Cardiac muscle cell (in vitro differentiated cells and primary cell): ENCODE results near the gene PKP3. TPM values are rescaled to one million over a fixed set of nuclear protein-coding genes. Genes with fewer than 3 reads are reported as not detected.

Source experiments
- DNase-seq, 2 donors: peaks; one replicate each; pipeline versions ENCODE4 v3.0.0 to v3.0.0-alpha.2; 2010 to 2017; ENCODE audit warnings: low read depth in 1 of 2, low spot score in 1 of 2
- H3K27ac ChIP-seq: fragments of 200-600 bp; sonication (generic); 2 replicates; pipeline ENCODE4 v1.5.1; 2016
- H3K27me3 ChIP-seq: fragments of 200-600 bp; sonication (generic); 2 replicates; pipeline ENCODE4 v1.6.0; 2016; ENCODE audit warnings: control low read depth
- H3K36me3 ChIP-seq: fragments of 200-600 bp; sonication (generic); 2 replicates; pipeline ENCODE4 v1.5.1; 2016; ENCODE audit warnings: control low read depth
- H3K4me1 ChIP-seq: fragments of 200-600 bp; sonication (generic); 2 replicates; pipeline ENCODE4 v1.8.1; 2017; ENCODE audit warnings: low read depth, mild to moderate bottlenecking, mixed run types
- H3K4me3 ChIP-seq: fragments of 200-600 bp; sonication (generic); 2 replicates; pipeline ENCODE4 v1.5.1; 2016; ENCODE audit warnings: mild to moderate bottlenecking
- H3K9me3 ChIP-seq: fragments of 200-600 bp; sonication (generic); 2 replicates; pipeline ENCODE4 v1.5.1; 2017; ENCODE audit warnings: low read depth, mild to moderate bottlenecking, control low read depth
- CTCF ChIP-seq: IDR thresholded peaks from 2 replicates; pipeline ENCODE4 v1.5.1; 2012; ENCODE audit warnings: low read depth, mild to moderate bottlenecking, low read length
- polyA plus RNA-seq: library from polyadenylated mRNA; unstranded; fragments of >200 nt; fragmentation: Nextera tagmentation; extraction: Ambion mirVana; gene quantifications from 2 replicates; pipeline ENCODE4 v1.2.1, GENCODE V29; 2016
- total RNA-seq: library from RNA; depleted of rRNA; stranded (reverse); fragments of >200 nt; gene quantifications from 2 replicates; pipeline ENCODE4 v1.2.3, GENCODE V29; 2016

PKP3 gene
- total and polyA plus RNA-seq, 2 experiments from 2014 or later: 0.09 to 0.57 TPM

- H3K27ac ChIP-seq: no peak overlapping the region
- no peaks in the 10 kb centered on the region for H3K27me3 ChIP-seq
- H3K4me3 ChIP-seq: no peak overlapping the region
- H3K9me3 ChIP-seq: no peaks in the 10 kb centered on the region
- DNase-seq: no peak
- H3K36me3 ChIP-seq: no peaks in the 10 kb centered on the region
- no peak for TF ChIP-seq CTCF
- H3K4me1 ChIP-seq: peaks cover 12% of the 10 kb centered on the region
These were observed 52.0 kb downstream of the PKP3 start for GRCh38 chr11:445765-446588.

- H3K36me3 ChIP-seq: no peaks in the 10 kb centered on the region
- TF ChIP-seq CTCF: no peak
- H3K27ac ChIP-seq: no peak overlapping the region
- DNase-seq: no peak
- no peak overlapping the region for H3K4me3 ChIP-seq
- H3K27me3 ChIP-seq: no peaks in the 10 kb centered on the region
- peaks cover 18% of the 10 kb centered on the region for H3K4me1 ChIP-seq
- no peaks in the 10 kb centered on the region for H3K9me3 ChIP-seq
These were observed 52.9 kb downstream of the PKP3 start for GRCh38 chr11:446891-447290.

GRCh38 chr11:447923-448731 is 54.1 kb downstream of the PKP3 start:
- Histone ChIP-seq H3K4me1 (peaks cover 18% of the 10 kb centered on the region), H3K9me3 (no peaks in the 10 kb centered on the region), H3K36me3 (no peaks in the 10 kb centered on the region), H3K27ac (peak overlapping the region; percentile 88), H3K4me3 (peak overlapping the region; percentile 76), H3K27me3 (no peaks in the 10 kb centered on the region)
- DNase-seq: peak; percentile 96
- TF ChIP-seq CTCF: peak; percentile 90

- Histone ChIP-seq H3K9me3 (no peaks in the 10 kb centered on the region), H3K4me1 (peaks cover 18% of the 10 kb centered on the region), H3K27me3 (no peaks in the 10 kb centered on the region), H3K4me3 (peak within 1 kb of the TSS; percentile 91), H3K36me3 (no peaks in the 10 kb centered on the region), H3K27ac (peak within 1 kb of the TSS; percentile 89)
- TF ChIP-seq CTCF: no peak
- peak; percentile 97 to 98 for DNase-seq
These were observed 56.1 kb downstream of the PKP3 start, which contains the start of gene PTDSS2 for GRCh38 chr11:449889-450808. PTDSS2 (plus strand) TSS chr11:450279; CDS start chr11:450456, 177 bp downstream.

- H3K27me3 ChIP-seq: no peaks in the 10 kb centered on the region
- no peaks in the 10 kb centered on the region for H3K9me3 ChIP-seq
- peak overlapping the region; percentile 91 for H3K4me3 ChIP-seq
- H3K27ac ChIP-seq: peak overlapping the region; percentile 89
- DNase-seq: peak; percentile 65 to 70
- no peaks in the 10 kb centered on the region for H3K36me3 ChIP-seq
- H3K4me1 ChIP-seq: peaks cover 18% of the 10 kb centered on the region
- no peak for TF ChIP-seq CTCF
These were observed 56.9 kb downstream of the PKP3 start for GRCh38 chr11:450809-451451.
